HCEC 1CT (cell line): ENCODE measurements around the gene MTHFD1L.

Source experiments
- DNase-seq: peaks from one replicate; pipeline ENCODE4 v3.0.0-alpha.2; 2017

MTHFD1L gene

GRCh38 chr6:150866147-150866990 is 867 bp downstream of the MTHFD1L start:
- peak; percentile 81 for DNase-seq

DNA sequence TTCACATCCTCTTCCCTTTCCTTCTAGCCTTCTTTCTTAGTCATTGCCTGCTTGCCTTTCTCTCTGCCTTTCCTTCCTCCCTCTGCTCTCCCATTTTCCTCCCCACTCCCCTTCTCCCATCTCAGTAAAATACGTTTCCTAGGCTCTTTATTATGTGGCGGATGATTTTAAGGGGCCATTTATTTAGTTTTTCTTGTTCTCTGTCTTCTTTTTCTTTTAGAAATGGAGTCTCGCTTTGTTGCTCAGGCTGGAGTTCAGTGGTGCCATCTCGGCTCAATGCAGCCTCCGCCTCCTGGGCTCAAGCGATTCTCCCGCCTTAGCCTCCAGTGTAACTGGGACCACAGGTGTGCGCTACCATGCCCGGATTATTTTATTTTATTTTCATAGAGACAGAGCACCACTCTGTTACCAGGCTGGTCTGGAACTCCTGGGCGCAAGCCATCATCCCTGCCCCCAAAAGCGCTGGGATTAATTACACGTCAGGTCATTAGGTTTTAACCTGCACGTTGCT is 1.5 kb downstream of the MTHFD1L start:
- no peak for DNase-seq

GRCh38 chr6:150868759-150869158 is 3.3 kb downstream of the MTHFD1L start:
- no peak for DNase-seq

DNA sequence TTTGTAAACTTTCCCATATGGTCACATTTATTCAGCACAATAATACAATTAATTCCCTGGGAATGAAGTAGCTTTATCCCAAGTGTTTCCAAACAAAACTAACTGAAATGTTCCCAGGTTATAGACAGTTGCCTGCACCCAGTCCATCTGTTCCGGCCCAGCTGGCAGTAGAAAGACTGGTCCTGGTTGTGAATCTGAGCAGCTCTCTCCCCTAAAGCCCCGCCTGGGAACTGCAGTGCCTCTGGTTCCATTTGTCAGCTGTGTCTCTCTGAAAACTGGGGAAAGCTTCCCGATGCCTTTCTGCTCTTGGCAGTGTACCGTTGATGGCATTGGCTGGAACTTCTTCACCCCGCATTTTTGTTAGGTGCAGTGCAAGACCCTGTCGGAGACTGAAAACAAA is 8.7 kb downstream of the MTHFD1L start:
- no peak for DNase-seq

DNA sequence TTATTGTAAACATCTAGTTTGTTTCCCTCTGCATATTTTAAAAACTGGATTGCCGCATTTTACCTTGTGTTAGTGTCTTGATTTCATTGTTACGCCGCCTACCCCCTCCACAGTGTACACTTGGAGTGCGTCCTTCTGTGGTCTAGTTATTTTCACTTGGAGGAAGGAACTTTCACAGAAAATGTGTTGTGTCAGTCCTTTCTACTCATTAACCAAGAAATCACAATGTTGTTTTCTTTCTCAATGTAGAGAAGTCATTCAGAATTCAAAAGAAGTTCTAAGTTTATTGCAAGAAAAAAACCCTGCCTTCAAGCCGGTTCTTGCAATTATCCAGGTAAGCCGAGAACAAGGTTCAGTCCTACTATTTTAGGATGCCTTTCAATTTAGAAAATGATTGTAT is 10.3 kb downstream of the MTHFD1L start:
- DNase-seq = no peak

DNA sequence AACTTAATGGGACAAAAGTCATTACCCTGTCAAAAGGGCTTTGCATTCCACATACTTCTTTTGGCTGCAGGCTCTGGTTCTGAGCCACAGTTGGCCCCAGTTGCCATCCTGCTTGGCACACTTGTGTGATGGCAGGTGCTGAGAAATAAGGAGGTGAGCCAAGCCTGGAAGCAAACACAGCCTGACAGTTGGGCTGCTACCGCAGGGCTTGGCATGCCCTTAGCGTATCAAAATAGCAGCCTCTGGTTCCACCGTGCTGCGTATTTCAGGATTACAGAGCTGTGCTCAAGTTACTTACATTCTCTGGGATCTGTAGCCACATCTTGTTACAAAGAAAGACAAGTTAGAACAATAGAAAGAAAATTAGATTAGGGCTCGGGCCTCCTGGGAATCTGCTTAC is 11.1 kb downstream of the MTHFD1L start:
- no peak for DNase-seq

DNA sequence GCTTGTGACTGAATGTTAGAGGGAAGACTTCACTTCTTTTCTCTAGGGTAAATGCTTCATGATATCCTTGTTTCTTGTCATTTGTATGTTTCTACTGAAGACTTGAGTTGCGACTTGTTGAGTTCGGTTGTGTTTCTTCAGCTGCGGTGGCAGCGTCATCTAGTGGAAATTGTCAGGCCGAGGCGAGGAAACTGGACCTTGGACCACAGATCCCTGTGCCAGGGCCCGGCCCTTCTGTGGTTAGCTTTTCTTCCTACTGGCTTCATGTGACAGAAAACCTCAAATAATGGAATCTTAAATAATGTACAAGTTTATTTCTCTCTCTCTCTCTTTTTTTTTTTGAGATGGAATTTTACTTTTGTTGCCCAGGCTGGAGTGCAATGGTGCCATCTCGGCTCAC is 12.4 kb downstream of the MTHFD1L start:
- no peak for DNase-seq

GRCh38 chr6:150878347-150879213 is 13.1 kb downstream of the MTHFD1L start:
- DNase-seq = no peak

DNA sequence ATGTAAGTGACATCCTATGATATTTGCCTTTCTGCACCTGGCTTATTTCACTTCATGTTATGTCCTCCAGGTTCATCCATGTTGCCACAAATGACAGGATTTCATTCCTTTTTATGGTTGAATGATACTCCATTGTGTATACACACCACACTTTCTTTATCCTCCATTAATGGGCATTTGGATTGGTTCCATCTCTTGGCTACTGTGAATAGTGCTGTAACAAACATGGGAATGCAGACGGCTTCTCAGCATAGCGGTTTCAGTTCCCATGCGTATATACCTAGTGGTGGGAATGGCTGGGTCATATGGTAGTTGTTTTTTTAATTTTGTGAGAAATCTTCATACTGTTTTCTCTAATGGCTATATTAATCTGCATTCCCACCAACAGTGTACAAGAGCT is 14.8 kb downstream of the MTHFD1L start:
- DNase-seq = no peak

DNA sequence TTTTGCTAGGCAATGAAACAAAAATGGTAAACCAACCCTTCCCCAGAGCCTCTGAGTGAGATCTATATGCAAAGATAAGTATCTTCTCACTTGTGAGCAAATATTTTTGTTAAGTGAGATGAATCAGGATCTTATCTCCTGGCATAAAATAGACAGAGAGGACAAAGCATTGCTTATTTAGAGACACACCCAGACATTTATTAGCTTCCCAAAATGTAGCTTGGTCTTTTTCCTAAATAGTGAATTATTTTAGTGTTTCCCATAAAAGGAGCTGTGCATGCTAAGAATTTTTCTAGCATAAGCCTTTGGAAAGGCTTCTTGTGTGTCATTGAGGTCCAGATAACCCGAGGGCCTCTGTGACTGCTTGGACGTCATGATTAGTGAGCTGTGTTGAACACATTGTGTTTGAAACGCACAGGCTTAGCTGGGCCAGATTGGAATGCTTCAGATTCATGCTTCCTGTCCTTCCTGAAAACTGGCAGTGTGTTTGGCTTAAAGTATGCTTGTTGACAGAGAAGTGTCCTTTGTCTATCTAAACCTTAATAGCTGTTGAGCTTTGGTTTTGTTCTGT is 16.5 kb downstream of the MTHFD1L start:
- peak; percentile 79 for DNase-seq

DNA sequence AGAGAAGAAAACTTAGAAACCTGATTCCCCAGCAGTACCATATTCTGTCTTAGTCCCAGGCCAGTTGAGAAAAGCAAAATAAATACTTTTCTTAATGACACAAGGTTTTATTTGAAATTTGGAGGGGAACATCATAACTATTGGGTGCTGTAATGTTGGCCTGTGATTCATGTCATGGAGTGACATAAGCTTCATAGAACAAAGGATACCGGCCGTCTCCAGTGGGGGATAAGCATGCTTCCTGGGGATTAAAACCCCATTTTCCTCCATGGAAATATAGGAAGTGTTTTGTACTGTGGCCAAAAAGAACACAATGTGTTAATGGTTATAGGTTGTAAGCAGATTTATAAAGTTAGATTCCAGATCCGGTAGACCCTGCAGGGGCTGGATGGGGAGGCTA is 18.0 kb downstream of the MTHFD1L start:
- DNase-seq = no peak

DNA sequence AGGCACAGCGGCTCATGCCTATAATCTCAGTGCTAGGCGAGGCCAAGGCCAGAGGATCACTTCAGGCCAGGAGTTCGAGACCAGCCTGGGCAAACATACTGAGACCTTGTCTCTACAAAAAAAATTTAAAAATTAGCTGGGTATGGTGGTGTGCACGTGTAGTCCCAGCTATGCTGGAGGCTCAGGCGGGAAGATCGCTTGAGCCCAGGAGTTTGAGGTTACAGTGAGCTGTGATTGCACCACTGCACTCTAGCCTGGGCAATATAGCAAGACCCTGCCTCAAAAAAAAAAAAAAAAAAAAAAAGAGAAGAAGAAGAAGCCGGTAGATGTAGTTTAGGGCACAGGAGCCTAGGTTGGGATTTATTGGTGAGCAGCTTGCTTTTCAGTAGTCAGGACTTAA is 20.7 kb downstream of the MTHFD1L start:
- DNase-seq = no peak

- DNase-seq = no peak
Measured at GRCh38 chr6:150887978-150888563, 22.6 kb downstream of the MTHFD1L start.

DNA sequence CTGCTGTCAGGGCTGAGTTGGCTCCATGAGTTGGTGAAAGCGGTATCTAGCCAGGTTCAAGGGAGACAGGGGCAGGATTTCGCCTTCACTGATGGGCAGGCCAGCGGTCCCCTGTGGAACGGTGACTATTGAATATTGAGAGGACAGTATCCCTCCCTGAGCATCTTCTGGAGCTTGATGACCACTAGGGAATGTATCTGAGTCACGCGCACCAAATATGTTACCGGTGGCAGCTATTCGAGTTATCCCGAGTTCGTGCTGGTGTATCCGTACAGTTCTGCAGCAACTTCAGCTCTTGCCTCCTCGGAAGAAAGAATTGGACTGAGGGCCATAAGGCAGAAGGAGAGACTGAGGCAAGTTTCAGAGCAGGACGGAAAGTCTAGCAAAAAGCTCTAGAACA is 24.8 kb downstream of the MTHFD1L start:
- DNase-seq = no peak

- DNase-seq = peak; percentile 45
Measured at GRCh38 chr6:150891888-150892485, 26.5 kb downstream of the MTHFD1L start.

DNA sequence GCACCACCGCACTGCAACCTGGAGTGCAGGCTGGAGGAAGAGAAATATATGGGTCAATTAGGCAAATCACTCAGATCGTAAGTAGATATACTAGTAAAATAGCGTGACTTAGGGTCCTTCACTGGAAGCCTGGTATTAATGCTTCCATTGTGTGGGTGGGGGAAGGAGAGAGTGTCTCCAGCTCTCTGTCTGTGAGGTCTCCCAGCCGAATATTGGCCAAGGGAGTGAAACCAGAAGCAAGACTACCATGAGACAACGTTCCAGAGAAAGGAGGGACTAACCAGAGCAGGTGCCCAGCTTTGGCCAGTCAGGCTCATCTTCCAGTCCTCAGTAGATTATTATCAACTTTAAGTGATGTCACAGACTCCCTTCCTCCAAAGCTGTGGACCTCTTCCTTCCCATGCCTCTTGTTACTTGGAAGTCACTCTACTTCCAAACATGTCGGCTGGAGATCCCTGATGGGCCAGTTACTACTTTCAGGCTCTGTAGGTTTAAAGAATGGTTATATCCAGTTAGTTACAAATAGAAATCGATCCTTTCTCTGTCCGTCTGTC is 28.8 kb downstream of the MTHFD1L start:
- no peak for DNase-seq

DNA sequence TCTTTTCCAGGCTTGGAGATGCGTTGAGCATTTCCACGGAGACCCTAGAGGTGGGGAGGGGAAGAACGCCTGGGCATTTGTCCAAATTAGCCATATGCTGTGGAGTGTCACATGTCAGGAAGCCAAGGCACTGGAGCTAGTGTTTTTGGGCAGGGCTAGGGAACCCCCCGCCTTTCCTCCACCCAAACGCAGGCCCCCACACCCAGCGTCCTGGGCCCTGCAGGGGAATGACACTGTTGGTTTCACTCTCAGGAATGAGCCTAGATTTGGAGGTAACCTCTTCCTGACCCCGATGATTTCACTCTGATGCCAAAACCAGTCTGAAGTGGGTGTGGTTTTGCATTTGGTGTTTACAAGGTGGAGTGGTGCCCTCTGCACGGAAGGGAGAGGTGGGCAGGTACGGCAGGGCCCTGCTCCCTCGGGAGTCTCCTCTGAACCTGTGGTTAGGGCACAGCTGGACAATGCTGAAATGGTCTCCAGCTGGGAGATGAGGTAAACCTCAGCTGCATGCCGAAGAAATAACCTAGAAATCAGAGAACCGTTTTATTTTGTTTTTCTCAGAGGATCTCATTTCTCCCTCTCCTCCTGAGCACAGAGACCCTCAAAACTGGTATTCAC is 29.5 kb downstream of the MTHFD1L start:
- DNase-seq = no peak

DNA sequence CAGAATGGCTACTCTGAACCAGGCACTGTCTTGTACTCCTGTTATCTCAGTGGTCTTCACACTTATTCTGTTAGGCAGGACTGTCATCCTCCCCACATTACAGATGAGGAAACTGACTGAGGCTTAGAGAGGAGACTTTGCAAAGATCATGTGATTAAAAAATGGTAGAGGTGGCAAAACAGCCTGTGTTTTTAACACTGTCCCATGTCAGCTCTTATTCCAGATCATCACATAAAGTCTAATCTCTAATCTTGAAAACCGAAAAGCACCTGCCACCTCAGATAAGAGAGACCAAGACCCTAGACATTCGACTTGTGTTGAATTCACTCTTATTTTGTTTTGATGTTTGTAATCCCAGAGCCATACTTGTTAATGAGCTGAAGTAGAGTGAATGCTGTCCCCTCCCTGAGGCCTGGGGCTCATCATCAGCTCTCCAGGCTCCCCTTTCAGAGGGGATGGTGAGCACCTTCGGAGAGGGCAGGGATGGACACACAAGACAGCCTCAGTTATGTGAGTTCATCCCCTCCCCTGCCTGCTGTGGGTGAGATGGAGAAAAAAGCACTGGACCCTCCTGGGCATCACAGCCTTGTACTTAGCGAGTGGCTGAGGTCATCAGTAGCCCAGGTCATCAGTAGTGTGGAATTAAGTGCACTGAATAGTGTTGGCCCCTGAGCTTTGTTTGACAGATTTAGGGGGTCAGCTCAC is 30.6 kb downstream of the MTHFD1L start:
- DNase-seq = no peak

GRCh38 chr6:150897400-150897943 is 32.0 kb downstream of the MTHFD1L start:
- no peak for DNase-seq

- no peak for DNase-seq
Measured at GRCh38 chr6:150898399-150899170, 33.1 kb downstream of the MTHFD1L start.
